Limb (tissue), 2 donors: ENCODE measurements around the gene MST1R.
"Not testable (repeated sequence)": the region's sequence is repeated elsewhere in the genome, so short reads cannot be mapped to it uniquely, and the experiment has no call there.

ENCODE experiments used
- DNase-seq, 2 donors: peaks; one replicate each; pipeline ENCODE4 v3.0.0-alpha.2; 2016; ENCODE audit errors: extremely low spot score in 2 of 2

MST1R gene

DNA sequence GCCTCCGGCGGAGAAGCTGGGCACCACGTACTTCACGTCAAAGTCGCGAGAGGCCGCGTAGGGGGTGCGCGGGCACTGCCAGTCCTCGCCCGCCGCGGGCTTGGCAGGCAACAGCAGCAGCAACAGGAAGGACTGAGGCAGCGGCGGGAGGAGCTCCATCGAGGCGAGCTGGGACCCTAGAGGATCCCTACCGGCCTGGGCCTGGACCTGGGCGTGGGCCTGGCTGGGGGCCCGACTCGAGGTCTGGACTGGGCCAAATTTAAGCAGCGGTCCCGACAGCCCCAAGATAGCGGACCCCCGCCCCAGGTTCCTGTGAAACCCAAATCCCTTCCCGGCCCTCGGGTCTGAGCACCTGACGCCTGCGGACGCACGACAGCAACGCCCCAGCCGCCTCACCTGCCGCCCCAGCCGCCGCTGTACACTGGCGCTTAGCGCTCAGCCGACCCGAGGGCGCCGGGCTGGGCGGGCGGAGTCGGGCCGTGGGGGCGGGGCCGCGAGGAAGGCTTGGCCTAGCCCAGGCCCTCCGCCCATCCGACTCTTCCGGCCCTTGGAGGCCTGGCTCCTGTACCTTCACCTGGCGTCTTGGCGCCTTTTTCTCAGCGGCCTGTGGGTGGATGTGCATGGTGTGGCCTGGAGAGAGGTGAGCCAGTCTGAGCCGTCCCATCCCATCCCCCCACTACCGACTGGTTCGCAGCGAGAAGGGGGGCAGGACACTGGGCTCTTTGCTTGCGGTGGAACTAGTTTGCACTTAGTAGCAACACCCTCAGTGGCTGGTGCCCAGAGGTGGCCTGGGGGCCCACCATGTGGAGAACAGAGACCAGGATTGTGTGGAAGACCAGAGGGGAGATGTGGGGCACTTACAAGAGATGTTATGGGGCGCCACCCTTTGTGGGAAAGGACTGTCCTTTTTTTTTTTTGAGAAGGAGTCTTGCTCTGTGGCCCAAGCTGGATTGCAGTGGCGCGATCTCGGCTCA lies at the start of gene MST1R:
Gene MST1R (minus strand): TSS at position 423 of the 974 bp plus-strand sequence. CDS start 264 bp downstream, at position 159.
- DNase-seq: peak; percentile 35 to 67

- no peak for DNase-seq
Measured at GRCh38 chr3:49952924-49953323, 49.3 kb upstream of the MST1R start.

- DNase-seq: no peak
Measured at GRCh38 chr3:49942651-49943050, 39.0 kb upstream of the MST1R start.

- DNase-seq: no peak
Measured at GRCh38 chr3:49940667-49941249, 37.1 kb upstream of the MST1R start.

GRCh38 chr3:49939858-49940666 lies 36.4 kb upstream of the MST1R start, which contains the start of gene RBM6:
RBM6 (plus strand) TSS chr3:49940150; CDS start chr3:49962642, 22,492 bp downstream.
- DNase-seq: peak; percentile 95 to 99

DNA sequence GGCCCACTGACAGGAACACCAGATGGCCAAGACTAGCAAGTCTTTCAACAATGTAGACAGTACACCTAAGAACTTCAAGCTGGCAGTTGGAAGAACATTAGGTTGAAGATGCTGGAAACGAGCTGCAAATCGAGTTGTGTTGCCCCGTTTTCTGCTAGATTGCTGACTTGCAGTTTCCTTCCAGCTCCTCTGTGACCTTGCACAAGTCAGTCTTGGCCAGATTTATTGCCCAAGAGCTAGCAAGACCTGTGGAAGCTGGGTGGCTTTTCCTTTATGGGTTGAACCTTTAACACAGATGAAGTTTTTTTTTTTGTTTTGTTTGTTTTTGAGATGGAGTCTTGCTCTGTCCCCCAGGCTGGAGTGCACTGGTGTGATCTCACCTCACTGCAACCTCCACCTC lies 33.4 kb upstream of the MST1R start:
- no peak for DNase-seq

DNA sequence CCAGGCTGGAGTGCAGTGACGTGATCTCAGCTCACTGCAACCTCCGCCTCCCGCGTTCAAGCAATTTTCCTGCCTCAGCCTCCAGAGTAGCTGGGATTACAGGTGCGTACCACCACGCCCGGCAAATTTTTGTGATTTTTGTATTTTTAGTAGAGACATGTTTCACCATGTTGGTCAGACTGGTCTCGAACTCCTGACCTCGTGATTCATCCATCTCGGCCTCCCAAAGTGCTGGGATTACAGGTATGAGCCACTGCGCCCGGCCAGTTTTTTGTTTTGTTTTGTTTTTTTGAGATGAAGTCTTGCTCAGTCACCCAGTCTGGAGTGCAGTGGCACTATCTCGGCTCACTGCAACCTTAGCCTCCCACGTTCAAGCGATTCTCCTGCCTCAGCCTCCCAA lies 28.6 kb upstream of the MST1R start:
- DNase-seq: not testable (repeated sequence)

GRCh38 chr3:49930922-49931321 lies 27.2 kb upstream of the MST1R start:
- DNase-seq: no peak

- DNase-seq: no peak
Measured at GRCh38 chr3:49930168-49930690, 26.6 kb upstream of the MST1R start.

- DNase-seq: peak; percentile 79 to 95
Measured at GRCh38 chr3:49929291-49930167, 25.9 kb upstream of the MST1R start, which contains the start of gene MON1A. MON1A (minus strand) TSS chr3:49929811; CDS start chr3:49913346, 16,465 bp downstream.

DNA sequence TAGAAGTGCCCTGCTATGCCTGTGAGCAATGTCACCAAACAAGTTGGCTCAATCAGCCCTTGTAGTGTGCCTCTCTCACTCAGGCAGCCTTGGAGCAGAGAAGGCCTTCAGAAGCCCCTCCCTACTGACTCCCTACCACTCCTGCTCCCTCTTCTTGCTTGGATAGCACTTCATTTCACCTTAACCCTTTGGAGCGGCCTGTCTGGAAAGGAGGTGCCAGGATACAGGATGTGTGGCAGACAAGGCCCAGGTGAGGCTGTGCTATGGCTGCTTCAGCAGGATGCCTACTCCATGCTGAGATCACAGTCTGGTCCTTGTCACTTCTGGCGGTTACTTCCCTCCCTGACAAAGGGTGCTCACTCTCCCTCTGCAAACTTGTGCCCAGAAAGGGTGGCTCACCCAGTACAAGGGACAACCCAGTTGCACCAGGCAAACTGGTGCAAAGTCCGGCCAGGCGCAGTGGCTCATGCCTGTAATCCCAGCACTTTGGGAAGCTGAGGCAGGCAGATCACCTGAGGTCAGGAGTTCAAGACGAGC lies 24.9 kb upstream of the MST1R start:
- DNase-seq: no peak

DNA sequence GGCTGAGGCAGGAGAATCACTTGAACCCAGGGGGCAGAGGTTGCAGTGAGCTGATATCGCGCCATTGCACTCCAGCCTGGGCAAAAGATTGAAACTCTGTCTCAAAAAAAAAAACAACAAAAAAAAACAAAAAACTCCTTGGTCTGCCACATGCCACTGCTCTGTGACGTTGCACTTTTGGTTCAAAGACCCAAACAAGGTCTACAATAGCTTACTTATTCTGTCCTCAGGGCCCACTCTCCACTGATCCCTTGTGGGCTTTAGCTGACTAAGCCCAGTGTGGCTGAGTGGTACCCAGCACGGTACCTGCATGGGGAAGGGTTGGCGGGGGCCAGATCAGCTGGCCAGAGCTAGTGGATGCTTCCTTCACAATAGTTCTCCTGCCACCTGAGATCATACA lies 24.1 kb upstream of the MST1R start:
- no peak for DNase-seq

GRCh38 chr3:49926117-49926728 lies 22.6 kb upstream of the MST1R start:
- DNase-seq: no peak

DNA sequence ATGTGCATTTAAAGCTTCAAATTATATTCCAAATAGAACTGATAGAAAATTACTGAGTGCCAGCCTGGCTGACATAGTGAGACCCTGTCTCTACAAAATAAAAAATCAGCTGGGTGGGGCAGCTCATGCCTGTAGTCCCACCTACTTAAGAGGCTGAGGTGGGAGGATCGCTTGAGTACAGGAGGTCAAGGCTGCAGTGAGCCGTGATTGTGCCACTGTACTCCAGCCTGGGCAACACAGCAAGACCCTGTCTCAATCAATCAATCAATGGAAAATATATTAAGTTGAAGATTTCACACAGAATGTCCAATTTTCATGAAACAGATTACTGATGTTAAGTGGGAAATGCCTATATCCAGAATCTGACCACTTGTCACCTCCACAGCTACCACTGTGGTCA lies 21.8 kb upstream of the MST1R start:
- DNase-seq: no peak

DNA sequence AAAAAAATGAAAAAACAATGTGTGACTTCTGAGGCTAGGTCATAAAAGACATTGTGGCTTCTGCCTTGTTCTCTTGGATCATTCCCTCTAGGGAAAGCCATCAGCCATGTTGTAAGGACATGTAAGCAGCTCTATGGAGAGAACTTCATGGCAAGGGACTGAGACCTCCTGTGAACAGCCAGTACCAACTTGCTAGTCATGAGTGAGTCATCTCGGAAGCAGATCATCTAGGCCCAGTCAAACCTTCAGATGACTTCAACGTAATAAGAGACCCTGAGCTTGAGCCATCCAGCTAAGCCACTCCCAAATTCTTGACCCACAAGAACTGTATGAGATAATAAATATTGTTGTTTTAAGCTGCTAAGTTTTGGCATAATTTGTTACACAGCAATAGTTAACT lies 21.0 kb upstream of the MST1R start:
- no peak for DNase-seq

DNA sequence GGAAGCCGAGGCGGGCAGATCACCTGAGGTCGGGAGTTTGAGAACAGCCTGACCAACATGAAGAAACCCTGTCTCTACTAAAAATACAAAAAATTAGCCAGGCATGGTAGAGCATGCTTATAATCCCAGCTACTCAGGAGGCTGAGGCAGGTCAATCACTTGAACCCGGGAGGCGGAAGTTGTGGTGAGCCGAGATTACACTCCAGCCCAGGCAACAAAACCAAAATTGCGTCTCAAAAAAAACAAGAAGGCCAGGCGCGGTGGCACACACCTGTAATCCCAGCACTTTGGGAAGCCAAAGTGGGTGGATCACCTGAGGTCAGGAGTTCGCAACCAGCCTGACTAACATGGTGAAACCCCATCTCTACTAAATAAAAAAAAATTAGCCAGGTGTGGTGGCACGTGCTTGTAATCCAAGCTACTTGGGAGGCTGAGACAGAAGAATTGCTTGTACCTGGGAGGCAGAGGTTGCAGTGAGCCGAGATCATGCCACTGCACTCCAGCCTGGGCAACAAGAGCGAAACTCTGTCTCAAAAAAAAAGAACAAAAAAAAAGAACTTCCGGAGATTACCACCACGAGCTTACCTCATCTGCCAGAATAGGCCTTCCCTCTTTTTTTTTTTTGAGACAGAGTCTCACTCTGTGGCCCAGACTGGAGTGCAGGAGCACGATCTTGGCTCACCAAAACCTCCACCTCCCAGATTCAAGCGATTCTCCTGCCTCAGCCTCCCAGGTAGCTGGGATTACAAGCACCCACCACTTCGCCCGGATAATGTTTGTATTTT lies 14.3 kb upstream of the MST1R start:
- DNase-seq: not testable (repeated sequence)

DNA sequence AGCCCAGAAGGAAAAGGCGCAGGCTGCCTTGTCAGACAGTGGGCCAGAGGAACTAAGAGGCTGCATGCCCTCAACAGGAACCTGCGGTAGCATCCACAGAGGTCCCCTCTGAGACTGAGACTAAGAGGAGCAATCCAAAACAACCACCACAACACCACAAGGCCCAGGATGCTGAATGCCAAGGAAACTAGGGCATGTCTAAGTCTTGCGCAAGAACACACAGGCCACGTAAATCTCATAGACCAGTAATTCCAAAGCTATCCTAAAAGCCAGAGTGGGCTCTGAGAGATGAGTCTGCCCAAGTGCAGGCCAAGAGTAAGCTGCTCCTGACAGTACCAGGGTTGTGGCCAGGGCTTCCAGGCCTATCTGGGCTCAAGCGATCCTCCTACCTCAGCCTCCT lies 13.0 kb upstream of the MST1R start:
- DNase-seq: no peak

- DNase-seq: no peak
Measured at GRCh38 chr3:49914906-49915305, 11.2 kb upstream of the MST1R start.

- no peak for DNase-seq
Measured at GRCh38 chr3:49912881-49913281, 9.2 kb upstream of the MST1R start.
